ENCODE measurements around the gene ADAMTSL4. TPM values are rescaled to one million over a fixed set of nuclear protein-coding genes. Genes with fewer than 3 reads are reported as not detected.

The ADAMTSL4 gene
- total and polyA plus RNA-seq, 2 donors (not counting 3 experiments of a cell fraction or from before 2014, with no cell fraction given): 0.73 to 1.0 TPM

- Histone ChIP-seq H3K9me3 (replicated peaks; ENCODE audit: control insufficient read depth, insufficient read depth, low read length) (no peaks in the 10 kb centered on the region), H3K27ac (ENCODE audit: insufficient read depth, low read depth, low read length) (peak overlapping the region; percentile 99), H3K36me3 (ENCODE audit: control insufficient read depth in 2 of 2, extremely low read depth in 1 of 2, insufficient read depth in 2 of 2, low read length in 2 of 2) (no peaks in the 10 kb centered on the region), H3K4me2 (ENCODE audit: insufficient read depth, low read length) (peak overlapping the region; percentile 76), H3K9me1 (replicated peaks; ENCODE audit: control insufficient read depth, extremely low read depth, insufficient read depth, low read length) (no peaks in the 10 kb centered on the region), H3K79me2 (ENCODE audit: control insufficient read depth, insufficient read depth, low read length) (peaks cover 5% of the 10 kb centered on the region), H4K20me1 (replicated peaks; ENCODE audit: control insufficient read depth, extremely low read depth, insufficient read depth, low read length) (no peaks in the 10 kb centered on the region), H2AFZ (ENCODE audit: low read depth, low read length) (peak overlapping the region; percentile 42), H3K4me3 (replicated peaks in 1 of 3; ENCODE audit: insufficient read depth in 1 of 3, low read depth in 1 of 3, low read length in 3 of 3) (peak overlapping the region; percentile 24 to 51 (median 41)), H3K9ac (replicated peaks; ENCODE audit: extremely low read depth, insufficient read depth, low read length) (peak overlapping the region; percentile 98), H3K4me1 (ENCODE audit: control insufficient read depth, extremely low read depth, insufficient read depth, low read length) (peaks cover 52% of the 10 kb centered on the region), H3K27me3 (ENCODE audit: control insufficient read depth in 2 of 2, insufficient read depth in 2 of 2, low read length in 2 of 2) (no peaks in the 10 kb centered on the region)
- TF ChIP-seq POLR2AphosphoS5 (IDR thresholded peaks at IDR 0.05; ENCODE audit: insufficient read depth, low read depth, low read length): peak; percentile 79
- no peak for TF ChIP-seq EZH2 (IDR thresholded peaks at IDR 0.05; ENCODE audit: borderline replicate concordance, low read depth, low read length, severe bottlenecking)
- peak; percentile 82 for TF ChIP-seq FOS (IDR thresholded peaks at IDR 0.05; ENCODE audit: borderline replicate concordance, insufficient read depth, low read length)
- no peak for TF ChIP-seq GATA2 (IDR thresholded peaks at IDR 0.05; ENCODE audit: insufficient read depth, insufficient read length, low read depth, low read length)
- no peak for TF ChIP-seq MYC (IDR thresholded peaks at IDR 0.05; ENCODE audit: low read depth, low read length)
- TF ChIP-seq POLR2A (IDR thresholded peaks at IDR 0.05; ENCODE audit: low read depth, low read length): peak; percentile 75
- TF ChIP-seq JUN (IDR thresholded peaks at IDR 0.05; ENCODE audit: borderline replicate concordance, insufficient read depth, insufficient read length, low read depth): peak; percentile 24
- TF ChIP-seq CTCF (IDR thresholded peaks at IDR 0.05; ENCODE audit: extremely low read depth in 1 of 2, insufficient read depth in 1 of 2, low read depth in 1 of 2, low read length in 2 of 2): peak in 1 of 2 donors; percentile 40
- no peak for TF ChIP-seq MAX (IDR thresholded peaks at IDR 0.05; ENCODE audit: insufficient read depth, insufficient read length)
- dilution Hi-C loops (cut with MboI; ENCODE audit: extremely low pct_ligation_motif_present, low sequenced_read_pairs) (no loop called here), intact Hi-C loops (cut with micrococcal nuclease) (loop anchor here (1.0 to 5.0 kb wide), 9 partner anchors 9 to 361 kb away; partner anchors contain the start of genes ARNT, GOLPH3L and MCL1)
- ChIA-PET CTCF (interaction anchor here (0.6 to 13.9 kb wide), 19 partner anchors 10 to 360 kb away, joined by 3 to 288 read pairs (median 6); partner anchors contain the start of genes ADAMTSL4, CTSK, ENSA and GOLPH3L), POLR2A (interaction anchor here (0.6 to 3.1 kb wide), 7 partner anchors 9 to 68 kb away, joined by 3 to 39 read pairs (median 3); partner anchors contain the start of genes ENSA and MCL1)
- TSS peak; percentile 94 for BruUV-seq (replicated peaks)
- peak; percentile 99 for DNase-seq (ENCODE audit: low read depth, low spot score)
- FAIRE-seq: peak; percentile 100
Measured at GRCh38 chr1:150561254-150561973, 12.2 kb downstream of the ADAMTSL4 start.
